SU-DHL-6 (cell line): ENCODE measurements around the gene ANKHD1.

Experiments
- CTCF ChIP-seq: fragments of 200-600 bp; sonication (generic); IDR thresholded peaks from one replicate; pipeline ENCODE4 v1.5.1; 2017; ENCODE audit warnings: antibody characterized with exemption, mild to moderate bottlenecking, low read length, moderate library complexity; ENCODE audit not compliant: insufficient read depth, poor library complexity, severe bottlenecking
- EZH2phosphoT487 ChIP-seq: fragments of 200-600 bp; sonication (generic), shearing (Covaris generic); conservative IDR thresholded peaks from 2 replicates; pipeline ENCODE4 v1.6.1; 2018; ENCODE audit warnings: mild to moderate bottlenecking, antibody characterized with exemption, low read length, moderate library complexity, mixed read lengths

- TF ChIP-seq EZH2phosphoT487 (no peak), CTCF (no peak)
Measured at GRCh38 chr5:140575309-140575708, 173.7 kb downstream of the ANKHD1 start.
